A172 (cell line): ENCODE measurements around the gene DARS1. TPM values are rescaled to one million over a fixed set of nuclear protein-coding genes. Genes with fewer than 3 reads are reported as not detected.

Experiments used
- DNase-seq: peaks from one replicate; pipeline ENCODE4 v3.0.0-alpha.2; 2015; ENCODE audit warnings: low spot score
- total RNA-seq: library from RNA; depleted of rRNA; stranded (reverse); fragments of >200 nt; shearing (Covaris generic); gene quantifications from 2 replicates; pipeline ENCODE4 v1.2.3, GENCODE V29; 2014

DARS1 gene
- total RNA-seq, 1 experiment from 2014 or later: 134 TPM

DNA sequence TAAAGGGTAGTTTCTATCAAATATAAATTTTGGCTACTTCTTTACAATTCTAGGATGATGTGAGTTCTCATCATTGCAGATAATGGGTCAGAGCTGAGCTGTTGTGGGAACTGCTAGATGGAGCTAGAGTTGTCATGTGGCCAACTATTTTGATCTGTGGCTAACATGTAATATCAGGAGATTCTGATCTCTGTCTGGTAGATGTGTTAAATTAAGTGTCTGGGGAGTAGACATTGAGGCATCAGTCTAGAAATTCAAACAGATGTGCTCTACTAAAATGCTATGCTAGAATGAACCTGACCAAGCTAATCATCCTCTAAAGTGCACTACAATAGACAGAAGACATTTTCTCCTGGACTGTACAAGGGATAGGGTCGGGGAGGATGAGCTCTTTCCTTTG lies 30.3 kb upstream of the DARS1 start:
- DNase-seq: no peak

DNA sequence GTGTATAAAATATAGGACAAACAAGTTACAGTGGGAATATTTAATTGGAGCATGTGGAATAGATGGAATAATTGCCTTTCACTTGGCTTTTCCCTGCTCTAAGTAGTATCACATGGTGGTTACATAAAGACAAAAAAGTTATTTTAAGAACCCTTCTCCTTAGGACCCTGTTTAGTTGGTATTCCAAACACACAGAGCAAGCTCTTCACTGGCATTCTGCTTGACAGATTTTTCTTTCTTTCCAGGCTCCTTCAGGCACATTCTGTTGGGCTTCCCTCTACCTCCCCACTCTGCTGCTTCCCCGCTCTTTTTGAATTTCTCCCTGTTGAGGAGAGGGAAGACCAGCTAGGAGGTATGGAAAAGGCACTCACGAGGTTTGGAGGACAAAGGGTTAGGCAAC lies 29.0 kb upstream of the DARS1 start:
- no peak for DNase-seq

DNA sequence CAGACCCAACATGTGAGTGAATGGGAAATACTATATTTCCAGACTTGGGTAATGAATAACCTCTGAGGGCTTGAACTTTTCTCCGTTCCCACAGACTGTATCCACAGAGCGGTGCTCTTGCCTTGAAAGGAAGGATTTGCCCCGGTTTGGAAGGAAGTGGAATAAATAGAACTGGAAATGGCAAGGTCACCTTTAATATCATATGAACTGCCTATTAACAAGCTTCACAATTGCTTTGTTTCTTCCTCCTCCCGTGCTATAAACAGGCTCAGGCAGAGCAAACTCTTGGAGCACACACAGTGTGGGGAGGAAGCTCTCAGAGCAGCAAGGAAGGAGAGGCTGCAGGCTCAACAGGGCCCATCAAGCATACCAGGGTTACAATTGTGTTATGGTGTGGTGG lies 28.5 kb upstream of the DARS1 start:
- no peak for DNase-seq

DNA sequence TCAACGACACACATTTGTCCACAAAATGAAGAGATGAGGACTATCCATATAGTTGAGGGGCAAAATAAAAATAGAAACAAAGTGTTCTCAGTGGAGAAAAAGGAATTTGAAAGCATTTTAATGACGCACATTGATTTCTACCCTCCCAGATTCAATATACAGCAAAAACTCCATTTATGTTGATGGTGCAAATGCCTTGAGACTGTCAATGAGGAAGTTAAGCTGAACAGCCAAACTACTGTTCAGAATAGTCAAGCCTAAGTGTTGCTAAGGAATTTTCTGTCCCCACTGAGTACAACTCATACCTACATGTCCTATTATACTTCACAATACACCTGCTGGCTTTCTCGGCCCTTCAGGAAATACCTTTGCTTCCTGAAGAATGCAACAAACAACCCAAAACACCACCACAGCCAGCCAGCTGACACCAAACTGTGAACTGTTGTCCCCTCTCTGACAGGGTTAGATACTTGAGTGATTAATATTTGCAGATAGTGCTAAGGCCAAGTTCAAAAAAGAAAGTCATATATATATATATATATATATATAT lies 27.8 kb upstream of the DARS1 start:
- DNase-seq: no peak

DNA sequence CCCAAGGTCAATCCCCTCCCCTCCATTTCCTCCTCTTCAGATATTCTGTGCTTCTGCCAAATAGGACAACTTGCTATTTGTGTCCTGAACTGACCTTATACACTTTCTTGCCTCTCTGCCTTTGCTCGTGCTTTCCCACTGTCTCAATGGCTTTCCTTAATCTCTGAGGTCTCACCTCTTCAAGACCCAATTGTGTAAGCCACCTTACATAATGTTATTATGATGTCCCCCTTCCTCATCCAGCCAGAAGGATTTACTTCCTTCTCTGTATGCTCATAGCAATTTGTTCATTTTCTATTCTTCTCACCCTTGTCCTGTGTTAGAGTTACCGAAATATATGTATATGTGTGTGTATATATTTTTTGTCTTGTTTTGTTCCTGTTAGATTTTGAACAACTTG lies 26.9 kb upstream of the DARS1 start:
- DNase-seq: no peak

DNA sequence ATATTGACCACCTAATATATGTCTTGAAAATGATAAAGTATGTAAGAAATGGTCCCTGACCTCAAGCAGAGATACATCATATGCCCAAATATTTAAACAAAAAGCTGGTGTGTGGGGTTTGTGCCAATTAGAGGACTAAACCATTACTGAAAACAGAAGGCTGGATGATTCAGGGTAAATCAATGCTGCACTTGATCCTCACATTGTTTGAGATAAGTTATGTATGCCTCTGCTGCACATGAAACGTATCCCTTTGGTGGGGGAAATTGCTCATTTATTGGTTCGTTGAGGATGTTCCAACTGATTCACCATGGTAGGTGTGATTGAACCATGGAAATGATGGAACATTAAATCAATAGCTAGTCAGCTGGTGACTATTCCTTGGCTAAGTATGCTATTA lies 24.7 kb upstream of the DARS1 start:
- peak; percentile 58 for DNase-seq

DNA sequence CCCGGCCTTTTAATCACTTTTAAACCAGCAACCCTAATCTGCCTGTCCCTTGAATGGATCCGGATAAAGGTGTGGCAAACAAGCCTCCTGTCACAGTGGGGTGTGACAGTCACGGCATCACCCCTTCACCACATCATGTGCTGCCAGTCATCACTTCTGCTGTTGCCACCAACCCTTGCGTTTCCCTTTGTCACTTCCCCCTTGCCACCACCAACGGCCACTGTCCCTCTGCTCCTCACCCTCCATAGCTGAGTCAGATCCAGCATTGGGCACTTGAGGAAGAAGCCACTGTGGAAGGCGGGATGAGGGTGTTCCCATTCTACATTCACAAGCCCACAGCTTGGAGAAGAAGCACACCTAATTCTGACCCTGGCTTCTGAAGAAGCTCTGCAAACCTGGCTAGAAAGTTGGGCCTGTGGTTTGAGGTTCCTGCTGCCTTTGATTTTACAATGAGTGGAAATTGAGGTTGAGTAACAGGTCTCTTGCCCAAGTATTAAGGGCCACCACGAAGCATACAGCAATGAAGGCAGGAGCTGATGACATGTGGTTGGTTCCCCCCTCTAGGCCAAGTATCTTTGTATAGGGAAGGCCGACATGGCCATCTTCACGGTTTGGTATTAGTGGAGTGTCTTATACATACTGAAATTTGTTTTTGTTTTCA lies 22.9 kb upstream of the DARS1 start:
- DNase-seq: no peak

DNA sequence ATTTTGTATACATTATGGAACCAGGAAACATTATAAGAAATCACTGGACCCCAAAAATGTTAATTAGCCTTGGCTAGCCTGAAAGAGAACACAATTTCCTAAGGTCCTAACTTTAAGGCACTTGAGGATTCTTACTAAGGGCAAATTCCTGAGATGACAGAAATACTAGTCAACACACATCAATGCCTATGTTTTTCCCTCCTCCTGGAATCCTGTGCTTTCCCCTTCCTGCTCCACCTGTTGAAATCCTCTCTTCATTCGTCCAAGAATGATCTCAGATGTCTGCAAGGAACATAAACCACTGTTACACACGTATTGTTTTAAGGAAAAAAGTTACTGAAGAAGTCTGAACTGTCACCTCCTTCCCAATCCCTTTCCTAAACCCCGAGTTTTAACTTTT lies 21.2 kb upstream of the DARS1 start:
- DNase-seq: peak; percentile 79

DNA sequence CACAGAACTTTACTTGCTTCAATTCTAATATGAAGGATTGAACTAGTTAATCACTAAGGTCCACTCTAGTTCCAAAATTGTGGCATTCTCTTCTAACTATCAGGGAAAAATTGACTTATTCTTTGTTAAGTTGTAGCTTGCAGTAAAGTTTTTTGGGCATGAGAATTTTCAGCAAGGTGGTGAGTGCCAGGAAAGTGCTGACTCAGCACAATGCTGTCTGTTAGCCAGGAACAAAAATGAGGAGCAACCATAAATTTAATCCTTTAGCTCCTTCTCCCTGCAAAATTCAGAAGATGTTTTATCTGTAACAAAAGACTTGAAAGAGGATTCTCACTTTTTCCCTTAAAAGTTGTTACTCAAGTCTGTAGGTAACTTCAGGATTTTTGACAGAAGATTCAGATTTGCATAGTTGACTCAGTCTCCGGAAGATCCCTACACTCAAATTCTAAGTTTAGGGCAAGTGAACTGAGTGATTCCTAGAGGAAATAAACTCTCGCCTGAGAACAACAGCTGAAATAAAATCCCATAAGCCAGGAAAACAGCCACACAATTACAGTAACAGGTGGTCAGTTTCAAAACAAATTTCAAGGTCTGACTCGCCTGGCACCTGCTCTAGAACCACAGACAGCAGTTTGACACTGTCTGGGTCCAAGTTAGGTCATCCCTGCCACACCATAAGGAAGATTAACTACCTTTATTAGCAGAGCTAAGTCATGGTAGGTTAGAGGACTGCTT lies 20.2 kb upstream of the DARS1 start:
- DNase-seq: peak; percentile 55

DNA sequence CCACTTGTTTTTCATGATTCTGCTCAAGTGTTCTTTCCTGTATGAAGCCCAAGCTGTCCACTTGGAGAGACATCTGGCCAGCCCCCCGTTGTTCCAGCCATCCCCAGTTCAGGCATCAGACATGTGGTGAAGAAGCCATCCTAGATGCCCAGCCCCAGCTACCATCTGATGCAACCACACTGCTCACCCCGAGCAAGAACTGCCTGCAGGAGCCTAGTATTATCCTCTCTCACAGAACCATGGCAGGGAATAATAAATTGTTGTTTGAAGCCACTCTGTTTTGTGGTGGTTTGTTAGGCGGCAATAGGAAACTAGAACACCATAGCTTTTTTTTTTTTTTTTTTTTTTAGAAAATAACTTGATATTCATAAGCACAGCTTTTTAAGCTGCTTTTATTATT lies 19.5 kb upstream of the DARS1 start:
- no peak for DNase-seq

DNA sequence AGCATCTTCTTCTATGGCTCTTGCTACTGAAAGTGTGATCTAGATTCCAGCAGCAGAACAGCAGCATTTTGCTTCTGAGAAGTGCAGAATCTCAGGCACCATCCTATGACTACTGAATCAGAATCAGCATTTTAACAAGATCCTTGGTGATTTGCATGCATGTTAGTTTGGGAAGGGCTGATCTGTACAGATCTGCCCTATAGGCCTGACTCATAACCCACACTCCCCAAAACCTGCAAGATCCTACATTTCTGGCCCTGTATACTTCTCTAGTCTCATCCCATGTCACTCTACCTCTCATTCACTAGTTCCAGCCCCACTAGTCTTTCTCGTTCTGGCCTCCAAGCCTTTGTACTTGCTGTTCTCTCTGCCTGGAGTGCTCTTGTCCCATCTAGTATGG lies 15.7 kb upstream of the DARS1 start:
- DNase-seq: no peak

DNA sequence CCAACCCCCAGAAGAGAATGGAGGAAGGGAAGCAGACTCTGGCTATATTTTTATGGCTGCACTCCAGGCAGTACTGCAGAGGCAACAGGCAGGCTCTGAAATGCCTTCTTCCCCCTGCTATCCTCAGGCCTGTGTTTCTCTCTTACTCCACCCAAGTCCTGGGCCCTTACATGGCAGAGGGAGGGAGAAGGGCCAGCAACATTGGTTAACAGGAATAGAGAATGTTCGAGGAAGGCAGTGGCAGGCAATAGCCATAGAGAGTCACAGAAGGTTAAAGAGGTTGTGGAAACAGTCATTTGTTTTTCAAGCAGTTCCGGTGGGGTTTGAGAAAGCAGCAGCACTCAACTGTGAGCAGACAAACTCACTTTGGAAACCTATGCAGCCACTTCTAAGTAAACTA lies 15.1 kb upstream of the DARS1 start:
- no peak for DNase-seq

DNA sequence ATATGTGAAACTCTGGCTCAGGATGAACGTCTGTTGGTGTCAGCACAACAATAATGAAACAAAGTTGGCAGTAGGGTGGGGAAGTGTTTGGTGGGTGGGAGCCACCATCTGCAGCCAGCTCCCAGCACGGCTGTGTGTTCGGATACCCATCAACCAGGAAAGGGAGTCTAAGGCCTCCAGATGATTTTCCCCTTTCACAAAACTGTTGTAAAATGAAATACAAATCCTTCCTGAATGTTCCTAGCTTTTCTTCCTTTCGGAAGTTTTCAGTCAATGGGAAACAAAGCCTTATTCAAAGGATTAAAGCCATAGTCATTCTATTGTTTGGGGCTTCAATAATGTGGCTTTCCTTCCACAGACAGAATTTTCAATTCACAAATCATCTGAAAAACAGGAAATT lies 14.5 kb upstream of the DARS1 start:
- no peak for DNase-seq

DNA sequence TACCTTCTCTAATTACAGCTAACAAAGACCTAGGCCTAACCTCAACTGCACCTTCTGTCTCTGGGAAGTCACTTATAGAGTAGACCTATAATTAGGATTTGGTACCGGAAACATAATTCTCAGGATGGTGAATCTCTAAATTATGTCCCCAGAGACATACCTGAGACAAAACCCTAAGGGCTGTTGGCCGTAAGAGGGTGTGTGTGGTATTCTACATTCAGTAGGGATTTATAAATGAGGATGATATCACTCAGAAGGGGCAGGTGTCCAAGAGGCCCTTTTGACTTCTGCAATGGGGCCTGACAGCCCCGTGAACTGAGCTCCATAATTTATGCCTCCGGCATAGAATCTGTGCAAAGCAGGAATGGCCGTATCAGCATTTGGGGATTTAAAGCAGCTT lies 13.5 kb upstream of the DARS1 start:
- no peak for DNase-seq

DNA sequence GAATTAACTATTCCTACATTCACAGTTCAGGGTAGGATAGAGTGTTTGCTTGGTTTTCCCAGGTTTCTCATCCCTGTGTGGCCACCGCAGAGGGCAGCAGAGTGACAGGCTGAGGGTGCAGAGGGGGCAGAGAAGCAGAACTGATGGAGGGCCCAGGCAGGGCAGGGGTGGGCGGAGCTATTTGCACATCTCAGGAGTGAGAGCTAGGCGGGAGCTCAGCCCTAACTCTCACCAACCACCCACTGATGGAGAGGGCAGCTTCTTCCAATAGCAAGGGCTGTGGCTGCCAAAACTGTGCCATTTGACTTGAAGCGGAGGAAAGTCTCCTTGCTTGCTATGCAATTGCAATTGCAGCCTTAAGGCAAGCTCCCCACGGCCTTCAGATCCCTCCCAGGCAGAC lies 12.0 kb upstream of the DARS1 start:
- DNase-seq: no peak

DNA sequence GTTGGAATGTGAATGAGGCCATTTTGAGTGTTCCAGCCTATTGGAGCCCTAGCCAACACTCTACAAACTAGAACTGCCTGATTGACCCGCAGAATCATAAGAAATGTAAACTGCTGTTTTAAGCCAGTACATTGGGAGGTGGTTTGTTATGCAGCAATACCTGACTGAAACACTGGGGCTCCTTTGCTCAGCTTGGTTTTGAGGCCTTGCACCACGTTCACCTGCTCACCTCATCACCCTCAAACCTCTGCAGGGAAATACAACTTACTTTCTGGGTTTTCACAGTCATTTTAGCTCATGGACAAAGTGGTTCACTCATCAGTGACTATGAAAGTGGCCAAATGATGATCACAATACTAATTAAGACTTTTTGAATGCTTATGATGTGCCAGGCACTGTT lies 10.9 kb upstream of the DARS1 start:
- DNase-seq: no peak

DNA sequence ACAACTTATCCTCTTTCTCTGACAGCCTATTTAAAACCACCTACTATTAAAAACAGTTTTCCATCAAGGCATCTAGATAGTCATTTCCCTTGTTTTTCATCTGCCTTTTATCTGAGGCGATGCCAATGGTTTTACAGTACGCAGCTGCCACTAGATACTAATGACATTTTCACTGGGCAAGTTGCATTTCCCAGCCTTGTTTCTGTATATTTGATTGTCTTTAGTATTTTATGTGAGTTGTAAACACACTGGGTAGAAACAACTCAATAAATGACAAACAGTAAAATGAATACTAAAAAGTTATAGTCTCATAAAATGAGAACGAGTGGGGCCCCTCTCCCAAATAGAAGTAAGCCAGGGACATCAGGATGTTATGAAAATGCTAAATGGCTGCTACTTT lies 8.9 kb upstream of the DARS1 start:
- DNase-seq: no peak

DNA sequence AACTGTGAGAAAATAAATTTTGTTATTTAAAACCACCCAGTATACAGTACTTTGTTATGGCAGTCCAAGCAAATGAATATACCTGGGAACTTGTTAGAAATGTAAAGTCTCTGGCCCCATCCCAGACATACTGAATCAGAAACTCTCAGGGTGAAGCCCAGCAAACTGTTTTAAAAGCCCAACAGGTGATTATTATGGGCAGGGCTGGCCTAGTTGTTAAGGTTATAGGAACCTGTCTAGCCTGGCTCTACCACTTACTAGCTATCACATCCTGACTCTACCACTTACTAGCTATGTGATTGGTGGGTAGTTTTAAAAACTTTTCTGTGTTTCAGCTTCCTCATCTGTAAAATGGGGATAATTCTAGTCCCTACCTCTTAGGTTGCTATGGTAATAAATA lies 8.0 kb upstream of the DARS1 start:
- no peak for DNase-seq

DNA sequence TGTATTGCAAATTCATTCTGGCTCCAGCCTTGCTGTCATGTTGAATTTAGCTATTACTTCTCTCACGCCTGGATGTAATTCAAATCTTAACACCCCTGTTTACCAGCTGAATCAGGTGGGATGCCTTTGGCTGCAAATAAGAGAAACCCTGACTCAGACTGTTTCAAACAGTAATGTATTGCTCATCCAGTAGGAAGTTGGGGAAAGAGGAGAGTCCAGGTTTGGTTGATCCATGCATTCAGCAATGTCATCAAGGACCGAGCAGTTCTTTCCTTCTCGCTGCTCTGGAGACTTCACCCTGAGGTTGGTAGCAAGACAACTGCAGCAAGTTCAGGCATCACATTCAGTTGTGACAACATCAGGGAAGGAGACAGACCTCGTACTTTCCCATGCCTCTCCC lies 6.4 kb upstream of the DARS1 start:
- no peak for DNase-seq

DNA sequence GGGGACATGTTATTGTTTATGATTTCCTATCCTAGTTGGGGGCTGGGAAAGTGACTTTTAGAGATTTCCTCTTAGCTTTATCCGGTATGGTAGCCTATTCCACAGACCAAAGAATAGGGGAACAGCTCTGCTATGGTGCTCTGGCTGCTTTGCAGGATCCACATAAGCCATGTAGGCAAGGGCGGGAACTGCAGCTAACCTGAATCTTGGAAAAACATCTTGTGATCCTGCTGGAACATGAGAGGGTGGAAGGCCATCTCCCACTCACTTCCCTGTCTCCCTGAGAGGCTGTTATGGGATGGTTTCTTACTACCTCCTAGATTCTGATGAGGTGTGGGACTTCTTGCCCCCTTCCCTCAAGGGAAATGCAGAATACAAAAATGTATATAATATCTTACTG lies 2.0 kb upstream of the DARS1 start:
- DNase-seq: no peak

DNA sequence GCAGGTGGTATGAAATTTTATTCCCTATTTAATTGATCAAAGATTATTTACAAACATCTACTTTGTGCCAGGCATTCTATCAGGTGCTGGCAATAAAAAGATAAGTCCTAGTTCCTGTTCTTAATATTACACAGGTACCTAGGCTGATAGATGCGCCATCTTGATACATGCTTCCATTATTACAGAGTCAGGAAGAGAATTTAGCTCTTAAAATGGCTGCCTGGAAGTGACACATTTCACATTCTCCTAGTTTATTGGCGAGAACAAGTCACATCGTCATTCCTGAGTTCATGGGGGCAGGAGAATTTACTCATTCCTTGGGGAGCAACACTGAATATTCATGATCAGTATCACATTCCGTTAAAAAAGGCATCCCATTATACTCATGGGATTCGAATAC lies 1.1 kb upstream of the DARS1 start:
- DNase-seq: no peak

DNA sequence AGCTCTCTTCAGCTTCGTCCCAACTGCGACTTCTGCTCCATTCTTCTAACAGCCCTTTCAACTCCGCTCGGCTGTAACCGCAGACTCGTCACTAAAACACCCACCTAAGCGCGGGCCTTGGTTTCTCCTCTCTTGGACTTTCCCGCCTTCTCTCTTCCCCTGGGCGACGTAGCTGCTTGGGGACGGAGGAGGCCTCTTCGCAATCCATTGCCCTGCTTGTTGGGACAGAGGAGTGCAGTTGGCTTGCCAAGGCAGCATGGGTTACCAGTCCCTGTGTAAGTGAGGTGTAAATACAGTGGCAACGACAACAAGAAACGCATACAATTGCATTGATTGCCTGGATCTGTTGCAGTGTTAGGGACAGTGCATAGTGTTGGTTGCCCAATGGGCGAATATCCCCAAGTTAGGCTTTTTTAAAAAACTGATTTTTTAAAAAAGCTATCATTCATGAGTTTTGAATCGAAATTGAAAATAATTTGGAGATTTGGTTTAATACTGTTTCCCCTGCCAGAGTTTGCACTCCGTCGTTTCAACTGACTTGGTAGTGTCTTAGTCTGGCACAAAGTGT lies 484 bp upstream of the DARS1 start:
- no peak for DNase-seq
